Measurements from ENCODE around the gene AGRP.
A peak's percentile ranks its signal among the peaks of the same experiment; 100 is the strongest.

The AGRP gene

DNA sequence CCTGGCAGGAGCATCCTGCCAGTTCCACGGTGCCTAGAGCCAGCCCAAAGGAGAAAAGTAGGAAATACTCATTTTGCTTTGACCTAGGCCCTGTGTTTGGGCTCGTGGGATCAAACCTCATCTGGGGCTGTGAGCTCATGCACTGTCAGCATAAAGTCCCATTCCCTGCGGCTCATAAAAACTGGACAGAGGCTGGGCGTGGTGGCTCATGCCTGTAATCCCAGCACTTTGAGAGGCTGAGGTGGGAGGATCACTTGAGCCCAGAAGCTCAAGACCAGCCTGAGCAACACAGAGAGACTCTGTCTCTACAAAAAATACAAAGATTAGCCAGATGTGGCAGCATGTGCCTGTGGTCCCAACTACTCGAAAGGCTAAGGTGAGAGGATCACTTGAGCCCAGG is 20.3 kb downstream of the AGRP start:
- no peak for DNase-seq

DNA sequence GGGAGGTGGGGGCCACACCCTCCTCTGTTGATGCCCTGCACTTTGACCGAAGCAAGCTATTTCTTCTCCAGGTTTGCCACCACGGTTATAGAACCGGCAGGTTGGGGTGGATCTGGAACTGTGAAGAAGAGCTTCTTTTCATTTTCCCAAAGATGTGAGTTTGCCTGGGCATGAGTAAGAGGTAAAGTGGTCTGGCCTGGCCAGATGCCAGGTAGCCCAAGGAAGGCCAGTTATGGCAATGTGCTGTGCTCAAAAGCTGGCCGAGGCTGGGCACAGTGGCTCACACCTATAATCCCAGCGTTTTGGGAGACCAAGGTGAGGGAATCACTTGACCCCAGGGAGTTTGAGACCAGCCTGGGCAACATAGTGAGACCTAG is 21.1 kb downstream of the AGRP start:
- no peak for DNase-seq

DNA sequence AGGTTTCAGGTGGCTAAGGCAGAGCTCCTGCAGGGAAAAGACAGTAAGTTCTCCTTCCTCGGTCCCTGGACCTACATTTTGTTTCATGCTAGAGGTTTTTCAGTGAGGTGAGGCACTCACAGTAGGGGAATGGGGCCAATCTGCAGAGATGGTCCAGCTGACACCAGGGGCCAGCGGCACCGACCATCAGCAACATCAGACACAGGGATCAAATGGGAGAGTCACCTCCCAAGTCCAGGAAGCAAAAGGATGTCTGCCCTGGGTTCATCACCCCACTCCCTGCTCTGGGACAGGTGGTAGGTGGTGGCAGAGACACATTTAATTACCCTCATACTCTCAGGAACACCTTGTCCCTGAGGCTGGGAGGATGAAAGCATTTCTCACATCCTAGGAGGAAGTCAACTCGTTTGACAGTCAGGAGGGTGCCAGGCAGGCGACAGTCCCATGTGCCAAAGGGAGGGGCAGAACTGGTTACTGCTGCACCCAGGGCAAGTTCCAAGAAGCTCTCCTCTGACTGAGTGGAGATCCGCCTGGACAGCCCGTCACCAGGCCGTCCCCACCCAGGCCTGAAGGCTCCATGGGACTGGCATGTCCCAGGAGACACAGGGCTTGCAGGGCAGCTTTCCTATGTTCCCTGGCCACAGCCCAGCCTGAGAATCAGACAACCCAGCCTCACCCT is 21.6 kb downstream of the AGRP start:
- DNase-seq: no peak

DNA sequence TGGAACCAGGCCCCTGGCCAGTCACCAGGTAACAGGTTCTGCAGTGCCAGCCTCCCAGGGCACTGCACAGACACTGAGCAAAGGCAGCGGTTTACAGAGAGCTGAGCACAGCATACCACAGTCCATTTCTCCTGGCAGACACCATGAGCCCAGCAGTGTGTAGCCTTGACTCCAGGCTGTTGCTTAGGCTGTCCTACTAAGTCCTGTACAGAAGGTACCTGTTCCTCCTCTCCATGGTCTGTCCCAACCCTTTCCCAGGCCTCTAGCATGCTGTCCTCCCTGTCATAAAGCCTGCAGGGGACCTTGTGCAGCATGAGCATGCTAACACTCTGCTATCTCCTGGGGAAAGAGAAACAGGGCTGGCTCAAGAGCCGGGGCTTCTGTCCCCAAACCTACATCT is 22.4 kb downstream of the AGRP start:
- no peak for DNase-seq

DNA sequence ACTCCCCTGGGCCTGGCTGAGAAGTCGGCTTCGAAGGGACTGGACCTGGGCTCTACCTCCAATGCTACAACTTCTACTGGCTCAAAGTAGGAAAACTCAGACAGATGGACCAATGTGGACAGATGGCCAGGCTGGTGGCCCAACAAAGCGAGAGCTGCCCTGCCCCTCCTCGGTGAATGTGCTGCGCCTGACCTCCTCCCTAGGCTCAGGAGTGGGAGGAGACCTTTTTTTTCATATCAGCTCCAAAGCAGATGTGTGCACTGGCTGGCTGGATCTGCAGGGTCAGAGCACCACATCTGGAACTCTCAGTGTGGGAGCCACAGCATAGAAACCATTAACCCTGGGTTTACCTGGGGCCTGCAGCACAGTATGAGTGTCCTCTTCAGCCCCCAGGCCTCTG is 23.2 kb downstream of the AGRP start:
- DNase-seq: no peak

DNA sequence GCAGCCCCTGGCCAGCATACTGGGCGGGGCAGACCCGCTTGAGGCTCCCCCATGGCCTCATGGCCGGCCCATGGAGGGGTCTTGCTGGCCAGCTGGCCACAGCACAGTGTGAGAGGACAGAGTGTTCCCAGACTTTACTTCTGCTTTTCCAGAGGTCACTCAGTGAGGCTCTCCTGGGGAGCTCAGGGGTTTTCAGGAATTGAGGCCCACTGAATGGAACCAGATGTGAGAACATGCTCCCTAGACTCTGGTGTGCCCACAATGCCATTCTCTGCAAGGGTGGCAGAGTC is 23.5 kb downstream of the AGRP start:
- DNase-seq: no peak

DNA sequence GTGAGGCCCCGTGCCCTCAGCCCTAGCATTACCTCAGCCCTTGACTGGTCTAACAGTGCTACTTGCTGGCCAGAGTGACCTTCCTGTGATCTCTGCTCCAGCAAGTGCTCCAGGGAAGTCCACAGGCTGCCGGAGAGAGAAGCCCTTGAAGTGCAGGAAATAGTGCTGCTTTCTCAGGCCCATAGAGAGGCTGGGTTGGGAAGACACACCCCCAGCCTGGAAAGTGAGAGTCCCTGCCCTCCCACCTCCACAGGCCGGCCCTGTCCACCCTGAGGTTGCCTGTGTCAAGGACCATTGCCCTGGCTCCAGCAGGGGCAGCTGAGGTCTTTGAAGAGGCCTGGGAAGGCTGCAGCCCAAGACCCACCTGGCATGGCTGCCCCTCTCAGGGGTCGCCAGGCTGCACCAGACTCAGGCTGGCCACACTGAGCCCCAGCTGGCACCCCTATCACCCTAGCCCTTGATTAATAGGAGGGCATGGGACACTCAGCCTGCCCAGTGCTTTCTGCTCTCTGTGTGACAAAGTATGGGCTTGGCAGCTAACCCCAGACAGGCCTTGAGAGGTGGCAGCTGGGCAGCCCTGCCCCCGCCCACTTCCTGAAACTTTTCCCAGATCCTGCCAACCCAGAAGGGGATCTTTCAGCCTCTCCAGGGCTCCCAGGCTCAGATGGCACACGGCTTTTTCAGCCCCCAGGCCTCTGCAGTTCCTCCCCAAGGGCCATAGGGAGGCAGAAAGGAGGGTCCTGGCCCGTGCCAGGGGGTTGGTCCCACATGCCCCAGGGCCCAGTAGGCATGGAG is 24.1 kb downstream of the AGRP start:
- DNase-seq: no peak

DNA sequence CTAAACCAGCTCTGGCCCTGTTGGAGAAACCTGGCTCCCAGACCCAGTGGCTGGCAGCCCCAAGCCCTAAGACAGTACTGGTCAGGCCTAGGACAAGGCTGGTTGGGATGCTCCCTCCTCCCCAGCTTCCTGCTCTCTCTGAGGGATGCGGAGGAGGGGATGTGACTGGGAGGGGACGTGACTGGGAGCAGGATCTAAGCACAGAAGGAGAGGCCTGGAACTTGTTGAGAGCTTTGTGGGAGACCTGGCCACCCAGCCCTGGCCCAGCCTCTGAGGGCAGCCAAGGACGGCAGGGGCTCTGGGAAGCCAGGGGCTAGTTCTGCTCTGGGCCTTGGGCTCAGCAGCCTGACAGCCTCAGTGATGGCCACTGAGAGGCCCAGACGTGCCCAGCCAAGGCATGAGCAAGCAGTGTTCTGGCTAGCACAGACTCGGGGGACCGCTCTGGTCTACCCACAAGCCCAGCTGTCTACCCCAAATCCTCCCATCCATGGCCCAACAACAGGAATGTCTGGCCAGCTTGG is 25.2 kb downstream of the AGRP start:
- DNase-seq: no peak

- no peak for DNase-seq
These were observed 25.7 kb downstream of the AGRP start for GRCh38 chr16:67457611-67458010.

GRCh38 chr16:67456391-67457081 is 26.8 kb downstream of the AGRP start:
- no peak for DNase-seq

DNA sequence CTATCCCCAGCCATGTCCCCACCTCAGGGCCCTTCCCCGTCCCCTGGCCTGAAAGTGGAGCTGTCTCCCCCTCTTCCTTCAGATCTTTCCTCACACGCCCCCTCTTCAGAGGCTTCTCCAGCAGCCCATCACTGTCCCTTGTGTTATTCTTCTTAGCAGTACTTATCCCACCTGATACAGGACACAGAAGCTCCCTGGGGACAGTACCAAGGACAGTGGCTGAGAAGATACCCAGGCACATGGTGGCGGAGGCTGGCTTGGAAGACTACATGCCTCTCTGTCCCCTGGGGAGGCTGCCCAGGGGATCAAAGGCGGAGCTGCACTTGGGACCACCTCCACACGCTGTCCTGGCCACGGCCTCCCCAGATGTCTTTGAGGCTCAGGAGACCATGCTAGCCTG is 28.5 kb downstream of the AGRP start:
- DNase-seq: no peak

- no peak for DNase-seq
These were observed 29.2 kb downstream of the AGRP start for GRCh38 chr16:67454104-67454503.

DNA sequence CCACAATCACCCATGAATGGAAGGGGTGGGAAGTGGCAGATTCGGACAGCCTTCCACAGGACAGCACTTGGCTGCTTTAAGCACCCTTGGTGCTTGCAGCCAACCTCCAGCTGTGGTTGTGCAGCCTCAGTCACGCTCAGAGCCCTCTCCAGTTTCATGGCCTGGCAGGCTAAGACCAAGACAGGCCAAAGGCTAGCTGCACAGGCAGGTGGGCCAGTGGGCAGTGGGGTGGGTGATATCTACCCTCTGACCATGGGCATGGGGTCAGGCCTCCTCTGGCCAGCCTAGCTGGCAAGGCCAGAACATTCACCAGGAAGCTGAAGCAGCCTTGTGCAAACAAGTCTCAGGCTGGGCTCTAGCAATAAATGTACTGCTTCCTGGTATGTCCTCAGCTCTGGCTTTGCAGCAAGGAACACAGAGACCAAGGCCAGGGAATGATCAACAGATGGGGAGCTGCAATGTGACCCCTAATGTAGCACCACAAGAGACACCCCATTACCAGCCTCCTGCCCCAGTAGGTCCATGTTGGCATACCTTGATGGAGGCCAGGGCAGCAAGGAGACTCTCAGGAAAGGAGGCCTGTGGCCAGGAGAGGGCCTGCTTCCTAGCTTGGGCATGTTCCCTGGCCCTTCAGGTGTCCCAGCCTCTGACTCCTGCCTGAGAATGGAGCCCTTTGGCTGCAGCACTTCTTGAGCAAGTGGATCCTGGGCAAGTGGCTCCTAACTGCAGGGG is 31.5 kb downstream of the AGRP start:
- peak; percentile 11 for DNase-seq

DNA sequence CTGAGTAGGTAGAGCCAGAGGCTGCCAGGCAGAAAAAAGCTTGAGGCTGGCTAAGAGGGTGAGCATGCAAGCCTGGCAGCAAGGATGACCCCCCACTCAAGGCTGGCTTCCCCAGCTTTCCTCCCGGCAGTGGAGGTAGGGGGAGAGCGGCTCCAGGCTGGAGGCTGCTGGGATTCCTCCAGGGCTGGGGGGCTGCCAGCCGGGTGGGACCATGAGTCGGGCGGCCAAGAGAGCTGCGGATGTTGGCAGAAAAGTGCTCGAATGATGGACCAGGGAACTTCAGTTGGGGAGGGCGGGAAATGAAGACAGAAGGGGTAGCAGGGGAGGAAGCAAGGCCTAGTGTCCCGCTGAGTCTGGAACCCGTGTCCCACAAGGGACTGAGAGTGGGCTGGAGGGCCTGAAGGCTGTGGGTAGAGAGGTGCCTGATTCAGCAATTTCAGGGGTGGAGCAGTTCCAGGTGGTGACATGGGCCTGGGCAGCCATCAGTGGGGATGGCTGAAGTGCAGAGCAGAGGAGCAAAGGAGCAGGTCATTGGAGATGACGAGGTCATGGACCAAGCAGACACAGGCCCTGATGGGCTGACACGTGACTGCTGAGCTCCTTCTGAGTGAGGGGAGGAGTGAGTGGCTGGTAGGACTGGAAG is 32.2 kb downstream of the AGRP start:
- DNase-seq: no peak

GRCh38 chr16:67449739-67450138 is 33.6 kb downstream of the AGRP start:
- DNase-seq: no peak

DNA sequence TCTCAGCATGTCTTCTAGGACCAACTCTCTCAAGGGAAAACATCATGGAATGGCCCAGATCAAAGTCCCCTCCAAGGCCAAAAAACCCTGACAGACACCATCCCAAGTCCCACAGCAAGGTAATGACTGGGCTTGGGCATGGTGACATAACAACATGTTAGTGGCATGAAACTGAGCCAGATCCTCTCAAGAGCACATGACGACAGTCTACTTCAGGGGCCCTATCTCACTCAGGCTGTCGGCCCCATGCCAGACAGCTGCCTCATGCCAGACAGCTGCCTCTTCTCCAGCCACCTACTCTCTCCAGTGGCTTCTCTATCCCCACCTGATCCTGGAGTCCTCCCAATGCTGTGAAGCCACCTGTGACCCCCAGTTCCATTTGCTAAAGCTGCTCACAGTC is 34.0 kb downstream of the AGRP start:
- DNase-seq: peak; percentile 52

- no peak for DNase-seq
These were observed 34.8 kb downstream of the AGRP start for GRCh38 chr16:67448580-67448979.

GRCh38 chr16:67447508-67448076 is 35.8 kb downstream of the AGRP start:
- DNase-seq: no peak

DNA sequence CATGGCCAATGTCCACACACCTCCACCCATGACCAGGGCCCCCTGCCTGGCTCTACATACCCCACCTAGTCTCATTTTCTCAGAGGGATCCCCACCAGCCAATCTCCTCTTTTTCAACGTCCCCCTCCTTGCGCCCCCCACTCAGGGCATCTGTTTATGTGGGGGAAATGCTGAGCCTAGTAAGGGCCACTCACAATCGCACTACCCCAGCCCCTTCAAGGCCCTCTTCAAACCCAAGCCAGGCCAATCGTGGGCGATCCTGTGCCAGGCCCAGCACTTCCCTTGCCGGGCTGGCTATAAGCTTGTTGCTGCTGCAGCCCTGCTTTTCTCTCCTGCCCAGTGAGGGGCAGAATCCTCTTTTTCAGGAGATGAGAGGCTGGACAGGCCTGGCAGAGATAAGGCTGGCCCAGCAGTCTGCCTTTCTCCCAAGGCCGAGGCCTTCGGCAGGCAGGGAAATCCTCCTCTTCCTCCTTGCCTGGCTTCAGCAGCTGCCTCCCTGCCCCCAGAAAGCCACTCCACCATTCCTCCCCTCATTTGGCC is 36.3 kb downstream of the AGRP start:
- DNase-seq: no peak

DNA sequence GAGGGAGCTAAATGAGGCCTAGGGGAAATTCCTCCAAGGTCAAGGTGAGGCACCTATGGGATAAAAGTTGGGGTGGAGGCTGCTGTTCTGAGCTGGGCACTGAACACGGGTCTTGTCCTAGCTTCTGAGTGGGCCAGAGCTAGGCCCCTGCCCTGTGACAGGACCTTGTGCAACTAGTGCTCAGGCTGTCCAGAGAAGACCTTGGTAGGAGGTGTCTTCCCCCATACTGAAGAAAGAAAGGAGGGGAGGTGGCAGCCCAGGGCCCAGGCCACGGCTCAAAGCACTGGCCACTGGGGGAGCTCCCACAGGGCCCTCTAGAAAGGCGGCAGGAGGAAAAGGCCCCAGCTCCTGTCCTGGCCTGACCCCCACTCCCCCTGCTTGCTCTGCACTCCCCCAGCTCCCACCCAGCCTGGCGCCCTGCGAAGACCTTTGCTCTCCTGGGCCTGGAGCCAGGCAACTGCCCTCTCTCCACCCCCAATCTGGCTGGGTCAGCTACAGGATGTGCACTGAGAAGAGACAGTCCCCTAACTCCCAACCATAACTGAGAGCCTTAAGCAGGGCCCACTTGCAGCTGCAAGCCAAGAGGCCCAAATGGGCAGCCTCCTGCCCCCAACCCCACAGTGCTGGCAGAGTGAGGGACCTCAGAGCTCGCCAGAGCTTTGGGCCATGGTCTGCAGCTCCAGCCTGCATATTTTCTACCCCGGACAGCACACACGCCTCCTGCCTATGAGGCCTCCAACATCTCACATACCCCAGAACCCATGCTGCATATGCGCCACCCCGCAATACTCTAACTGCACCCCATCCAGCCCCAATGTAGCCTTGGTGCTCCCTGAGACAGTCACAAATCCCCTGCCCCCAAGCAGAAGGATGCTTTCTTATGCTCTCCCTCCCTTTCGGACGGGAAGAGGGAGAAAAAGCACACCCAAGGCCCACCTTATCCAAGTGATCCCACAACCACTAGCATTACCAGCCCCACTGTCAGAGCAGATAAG is 37.1 kb downstream of the AGRP start:
- DNase-seq: no peak

- no peak for DNase-seq
These were observed 37.9 kb downstream of the AGRP start for GRCh38 chr16:67445441-67445912.
